Urothelium cell line (cell line): ENCODE measurements around the gene COTL1.
A peak's percentile ranks its signal among the peaks of the same experiment; 100 is the strongest.

Experiments
- DNase-seq: peaks from one replicate; pipeline ENCODE4 v3.0.0; 2011; ENCODE audit warnings: low spot score, mixed read lengths
- FAIRE-seq: peaks from 2 replicates; lab custom pipeline; 2011; peaks lifted over from hg19 to GRCh38; lab: Jason Lieb, UNC

The COTL1 gene

GRCh38 chr16:84614968-84615813 is 2.7 kb downstream of the COTL1 start:
- DNase-seq: no peak
- FAIRE-seq: no peak

- FAIRE-seq (no peak), DNase-seq (no peak)
Observed at GRCh38 chr16:84614623-84614967, 3.3 kb downstream of the COTL1 start.

- FAIRE-seq (no peak), DNase-seq (no peak)
Observed at GRCh38 chr16:84614073-84614459, 3.8 kb downstream of the COTL1 start.

- DNase-seq: no peak
- no peak for FAIRE-seq
Observed at GRCh38 chr16:84613408-84614072, 4.3 kb downstream of the COTL1 start.

GRCh38 chr16:84612686-84613085 is 5.2 kb downstream of the COTL1 start:
- no peak for DNase-seq
- FAIRE-seq: no peak

GRCh38 chr16:84611041-84611440 is 6.8 kb downstream of the COTL1 start:
- DNase-seq (no peak), FAIRE-seq (no peak)

GRCh38 chr16:84610376-84610775 is 7.5 kb downstream of the COTL1 start:
- FAIRE-seq (no peak), DNase-seq (no peak)

- no peak for FAIRE-seq
- no peak for DNase-seq
Observed at GRCh38 chr16:84609563-84610177, 8.2 kb downstream of the COTL1 start.

GRCh38 chr16:84608282-84608681 is 9.6 kb downstream of the COTL1 start:
- FAIRE-seq: no peak
- no peak for DNase-seq

GRCh38 chr16:84607694-84608093 is 10.2 kb downstream of the COTL1 start:
- no peak for FAIRE-seq

GRCh38 chr16:84607061-84607460 is 10.8 kb downstream of the COTL1 start:
- DNase-seq (no peak), FAIRE-seq (no peak)

More at GRCh38 chr16:84607694-84608093, 10.2 kb downstream of the COTL1 start:
- no peak for DNase-seq

GRCh38 chr16:84606081-84606875 is 11.6 kb downstream of the COTL1 start:
- no peak for FAIRE-seq

GRCh38 chr16:84605339-84605848 is 12.5 kb downstream of the COTL1 start:
- FAIRE-seq (no peak), DNase-seq (no peak)

More at GRCh38 chr16:84606081-84606875, 11.6 kb downstream of the COTL1 start:
- DNase-seq: no peak

- DNase-seq (no peak), FAIRE-seq (no peak)
Observed at GRCh38 chr16:84604477-84605013, 13.3 kb downstream of the COTL1 start.

- DNase-seq (no peak), FAIRE-seq (no peak)
Observed at GRCh38 chr16:84603940-84604339, 13.9 kb downstream of the COTL1 start.

GRCh38 chr16:84603140-84603816 is 14.6 kb downstream of the COTL1 start:
- no peak for FAIRE-seq

GRCh38 chr16:84600343-84601229 is 17.3 kb downstream of the COTL1 start:
- DNase-seq (no peak), FAIRE-seq (no peak)

More at GRCh38 chr16:84603140-84603816, 14.6 kb downstream of the COTL1 start:
- DNase-seq: peak; percentile 86

- FAIRE-seq (no peak), DNase-seq (peak; percentile 37)
Observed at GRCh38 chr16:84599521-84600202, 18.2 kb downstream of the COTL1 start.
